Middle frontal gyrus (tissue), 1 donor: ENCODE measurements around the gene FOXR1.
A peak's percentile ranks its signal among the peaks of the same experiment; 100 is the strongest.

Source experiments
- DNase-seq: peaks from one replicate; pipeline ENCODE4 v3.0.0-alpha.2; 2015; ENCODE audit warnings: low spot score; ENCODE audit errors: extremely low spot score

FOXR1 gene

GRCh38 chr11:119025541-119025940 lies 54.0 kb downstream of the FOXR1 start:
- no peak for DNase-seq

- DNase-seq: no peak
Observed at GRCh38 chr11:119025978-119026766, 54.6 kb downstream of the FOXR1 start.

- DNase-seq: no peak
Observed at GRCh38 chr11:119026970-119027369, 55.4 kb downstream of the FOXR1 start.

DNA sequence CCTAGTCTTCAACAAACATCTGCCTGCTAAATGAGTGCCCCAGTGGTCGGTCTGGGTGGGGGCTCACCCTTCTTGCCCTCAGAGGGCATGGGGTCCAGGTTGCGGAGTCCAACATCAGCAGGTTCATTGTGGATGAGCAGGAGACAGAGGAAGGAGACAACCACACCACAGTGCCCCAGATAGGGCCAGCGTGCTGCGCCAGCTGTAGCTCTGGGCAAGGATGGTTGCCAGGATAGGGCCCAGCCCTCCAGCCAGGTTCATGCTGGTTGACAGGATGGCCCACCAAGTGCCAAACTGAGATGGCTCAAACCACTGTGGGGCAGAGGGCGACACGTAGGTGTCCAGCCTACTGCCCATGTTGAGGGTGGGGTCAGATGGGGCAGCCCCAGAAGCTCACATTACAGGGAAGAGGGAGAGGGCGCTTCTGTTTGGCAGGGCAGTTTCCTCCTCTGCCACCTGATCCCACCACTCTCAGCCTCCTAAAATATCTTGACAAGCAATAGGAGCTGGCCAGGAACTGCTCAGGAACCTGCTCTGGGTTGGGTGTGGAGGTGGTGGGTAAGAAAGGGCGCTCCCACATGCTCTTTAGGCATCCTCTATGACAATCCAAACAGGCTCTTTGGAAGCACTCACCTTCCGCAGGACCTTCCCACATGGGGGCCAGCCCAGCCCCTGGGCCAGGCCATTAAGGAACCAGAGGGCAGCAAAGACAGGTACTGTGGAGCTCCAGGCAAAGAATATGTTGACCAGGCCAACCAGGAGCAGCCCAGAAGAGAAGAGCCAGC lies 56.2 kb downstream of the FOXR1 start:
- no peak for DNase-seq

DNA sequence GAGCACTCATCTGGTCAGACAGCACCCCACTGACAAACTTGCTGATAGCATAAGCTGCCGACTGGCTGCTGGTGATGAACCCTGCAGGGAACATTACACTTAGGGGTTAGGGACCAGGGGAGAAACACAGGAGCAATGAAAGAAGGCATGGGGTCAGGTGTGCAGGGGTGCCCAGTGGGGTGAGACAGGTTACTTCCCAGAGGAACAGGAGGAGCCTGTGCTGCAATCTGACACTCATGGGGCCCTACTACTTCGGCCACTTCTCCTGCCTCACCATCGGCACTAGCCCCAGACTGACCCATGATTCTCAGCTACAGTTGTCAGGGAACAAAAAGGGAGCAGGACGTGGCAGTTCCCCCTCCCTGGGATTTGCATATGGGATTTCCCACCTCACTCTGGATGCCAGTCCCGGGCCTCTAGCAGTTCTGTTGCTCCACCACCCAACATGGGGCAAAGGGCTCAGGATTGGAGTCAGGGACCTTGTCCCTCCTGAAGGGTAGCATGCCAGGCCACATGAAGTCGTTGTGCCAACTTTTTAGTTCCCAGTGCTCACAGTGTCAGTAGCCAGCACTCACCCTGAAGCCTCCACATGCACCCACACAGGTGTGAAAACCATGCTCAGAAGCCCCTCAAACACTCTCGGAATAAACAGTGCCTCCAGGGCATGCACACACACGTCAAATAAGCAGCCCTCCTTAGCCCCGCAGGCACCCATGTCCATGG lies 56.9 kb downstream of the FOXR1 start:
- DNase-seq: no peak

GRCh38 chr11:119029069-119029339 lies 57.4 kb downstream of the FOXR1 start:
- no peak for DNase-seq

- no peak for DNase-seq
Observed at GRCh38 chr11:119029340-119030028, 57.9 kb downstream of the FOXR1 start.

GRCh38 chr11:119030029-119030328 lies 58.4 kb downstream of the FOXR1 start:
- DNase-seq: no peak

GRCh38 chr11:119030329-119031047 lies 58.9 kb downstream of the FOXR1 start, which contains the start of gene SLC37A4:
Gene SLC37A4, minus strand, starts transcription at chr11:119030877.
- peak; percentile 92 for DNase-seq
